NCI-H1092 (cell line): ENCODE results near the gene GOLT1A.
A peak's percentile ranks its signal among the peaks of the same experiment; 100 is the strongest.

ENCODE experiments used
- DNase-seq: peaks from one replicate; lab custom pipeline; 2025; lab: John Stamatoyannopoulos, UW

The GOLT1A gene

GRCh38 chr1:204217648-204218000, 3.8 kb upstream of the GOLT1A start:
- no peak for DNase-seq

GRCh38 chr1:204216880-204217647, 3.3 kb upstream of the GOLT1A start:
- DNase-seq, result no peak

GRCh38 chr1:204216236-204216635, 2.4 kb upstream of the GOLT1A start:
- DNase-seq, result no peak

GRCh38 chr1:204212715-204213114, 1.1 kb downstream of the GOLT1A start:
- no peak for DNase-seq

- no peak for DNase-seq
Observed at GRCh38 chr1:204211046-204211445, 2.7 kb downstream of the GOLT1A start.

- peak; percentile 56 for DNase-seq
Observed at GRCh38 chr1:204207136-204207616, 6.6 kb downstream of the GOLT1A start.

GRCh38 chr1:204206121-204206520, 7.7 kb downstream of the GOLT1A start:
- no peak for DNase-seq

- no peak for DNase-seq
Observed at GRCh38 chr1:204205486-204205885, 8.3 kb downstream of the GOLT1A start.

GRCh38 chr1:204204944-204205343, 8.8 kb downstream of the GOLT1A start:
- no peak for DNase-seq

- no peak for DNase-seq
Observed at GRCh38 chr1:204203206-204203767, 10.5 kb downstream of the GOLT1A start.

- DNase-seq, result no peak
Observed at GRCh38 chr1:204202481-204202880, 11.3 kb downstream of the GOLT1A start.

GRCh38 chr1:204201348-204202040, 12.3 kb downstream of the GOLT1A start:
- no peak for DNase-seq

- no peak for DNase-seq
Observed at GRCh38 chr1:204199579-204199978, 14.2 kb downstream of the GOLT1A start.

- peak; percentile 70 for DNase-seq
Observed at GRCh38 chr1:204198348-204199340, 15.1 kb downstream of the GOLT1A start.

GRCh38 chr1:204197068-204197467, 16.7 kb downstream of the GOLT1A start:
- DNase-seq, result no peak

- no peak for DNase-seq
Observed at GRCh38 chr1:204196068-204196795, 17.6 kb downstream of the GOLT1A start, which contains the start of gene KISS1. Gene KISS1 (minus strand): TSS chr1:204196491. CDS start chr1:204192876, 3,615 bp downstream.

- DNase-seq, result no peak
Observed at GRCh38 chr1:204194771-204195170, 19.0 kb downstream of the GOLT1A start.

GRCh38 chr1:204194080-204194479, 19.7 kb downstream of the GOLT1A start:
- no peak for DNase-seq

GRCh38 chr1:204192589-204193352, 21.0 kb downstream of the GOLT1A start:
- DNase-seq, result no peak

- peak; percentile 40 for DNase-seq
Observed at GRCh38 chr1:204192046-204192445, 21.7 kb downstream of the GOLT1A start.
